ENCODE data around the gene CT47B1.
"Not testable (repeated sequence)": the region's sequence is repeated elsewhere in the genome, so short reads cannot be mapped to it uniquely, and the experiment has no call there.

The CT47B1 gene

GRCh38 chrX:120875766-120876165, at the start of gene CT47B1:
Gene CT47B1 (minus strand): TSS chrX:120875866. CDS start chrX:120875670, 196 bp downstream.
- not testable (repeated sequence) for H3K4me3 ChIP-seq (replicated peaks; ENCODE audit: low read depth, low read length)

GRCh38 chrX:120874678-120875557, 748 bp downstream of the CT47B1 start:
- no peak for TF ChIP-seq CTCF (IDR thresholded peaks at IDR 0.05; ENCODE audit: low read length, missing control alignments)

More at GRCh38 chrX:120875766-120876165, at the start of gene CT47B1:
- DNase-seq (ENCODE audit: low read depth) = not testable (repeated sequence)

GRCh38 chrX:120857240-120857639, 18.4 kb downstream of the CT47B1 start:
- peak; percentile 13 for TF ChIP-seq CTCF (IDR thresholded peaks at IDR 0.05; ENCODE audit: low read length, missing control alignments)
- peak; percentile 1 for DNase-seq (ENCODE audit: low read depth)
- no peak overlapping the region for H3K4me3 ChIP-seq (replicated peaks; ENCODE audit: low read depth, low read length)

More at GRCh38 chrX:120874678-120875557, 748 bp downstream of the CT47B1 start:
- no peak overlapping the region for H3K4me3 ChIP-seq (replicated peaks; ENCODE audit: low read depth, low read length)
- DNase-seq (ENCODE audit: low read depth) = no peak

- TF ChIP-seq CTCF (IDR thresholded peaks at IDR 0.05; ENCODE audit: low read length, missing control alignments) = peak; percentile 21
- H3K4me3 ChIP-seq (replicated peaks; ENCODE audit: low read depth, low read length) = no peak overlapping the region
- DNase-seq (ENCODE audit: low read depth) = peak; percentile 74
Observed at GRCh38 chrX:120840827-120841226, 34.8 kb downstream of the CT47B1 start.

GRCh38 chrX:120839491-120839890, 36.2 kb downstream of the CT47B1 start:
- no peak for TF ChIP-seq CTCF (IDR thresholded peaks at IDR 0.05; ENCODE audit: low read length, missing control alignments)
- DNase-seq (ENCODE audit: low read depth) = peak; percentile 39
- no peak overlapping the region for H3K4me3 ChIP-seq (replicated peaks; ENCODE audit: low read depth, low read length)

- DNase-seq (ENCODE audit: low read depth); H3K4me3 ChIP-seq (replicated peaks; ENCODE audit: low read depth, low read length): not testable (repeated sequence)
Observed at GRCh38 chrX:120827213-120827612, 48.5 kb downstream of the CT47B1 start.

- no peak for TF ChIP-seq CTCF (IDR thresholded peaks at IDR 0.05; ENCODE audit: low read length, missing control alignments)
- H3K4me3 ChIP-seq (replicated peaks; ENCODE audit: low read depth, low read length) = no peak overlapping the region
- DNase-seq (ENCODE audit: low read depth) = no peak
Observed at GRCh38 chrX:120825146-120825545, 50.5 kb downstream of the CT47B1 start.

- TF ChIP-seq CTCF (IDR thresholded peaks at IDR 0.05; ENCODE audit: low read length, missing control alignments) = no peak
- DNase-seq (ENCODE audit: low read depth) = no peak
- no peak overlapping the region for H3K4me3 ChIP-seq (replicated peaks; ENCODE audit: low read depth, low read length)
Observed at GRCh38 chrX:120824021-120824420, 51.6 kb downstream of the CT47B1 start.
